Measurements from ENCODE around the gene COL6A2. TPM values are rescaled to one million over a fixed set of nuclear protein-coding genes. Genes with fewer than 3 reads are reported as not detected.
A peak's percentile ranks its signal among the peaks of the same experiment; 100 is the strongest.

COL6A2 gene
- total and polyA plus RNA-seq, 2 of the 13 experiments (the other 11 are each of a cell fraction or from before 2014, with no cell fraction given): 0.07 to 0.41 TPM

DNA sequence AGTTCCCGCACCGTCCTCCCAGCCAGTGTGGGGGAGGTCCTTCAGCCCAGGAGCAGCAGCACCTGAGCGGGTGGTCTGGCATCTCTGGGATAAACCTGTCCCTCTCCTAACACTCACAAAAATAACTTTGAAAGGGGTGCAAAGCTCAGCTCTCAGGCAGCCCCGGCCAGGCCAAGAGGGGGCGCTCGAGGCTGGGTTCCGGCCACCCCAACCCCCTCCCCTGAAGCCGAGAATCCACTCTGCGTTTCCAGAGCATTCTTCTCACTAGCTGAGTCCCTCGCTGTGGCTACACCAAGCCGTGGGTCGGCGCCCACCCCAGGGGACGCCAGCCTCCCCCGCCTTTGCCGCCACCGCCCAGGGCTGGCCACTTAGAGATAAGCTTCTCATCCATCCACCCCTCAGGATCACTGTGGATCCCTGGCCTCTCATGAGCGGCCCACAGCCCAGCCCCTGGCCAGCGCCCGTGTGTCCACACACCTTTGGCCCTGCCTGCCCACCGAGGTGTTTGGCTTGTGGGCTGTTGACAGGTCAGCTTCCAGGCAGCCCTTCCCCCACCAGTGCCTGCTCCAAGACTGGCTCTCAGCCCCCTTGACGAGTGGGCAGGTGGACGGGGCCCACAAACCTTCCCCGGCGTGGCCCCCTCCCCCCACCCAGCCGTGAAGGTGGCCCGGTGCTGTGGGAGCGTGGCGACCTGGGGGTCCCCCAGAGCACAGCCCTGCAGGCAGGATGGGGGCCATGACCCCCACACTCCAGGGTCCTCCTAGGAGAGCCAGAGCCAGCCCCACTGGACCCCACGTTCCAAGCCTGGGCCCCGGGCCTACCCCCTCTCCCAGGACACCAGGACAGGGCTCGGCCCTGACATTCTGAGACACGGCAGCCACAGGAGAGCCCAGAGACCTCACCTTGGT lies 55.6 kb downstream of the COL6A2 start (continued):
- no peak for TF ChIP-seq ZBTB40 (IDR thresholded peaks at IDR 0.05)
- TF ChIP-seq ZBTB40 (CRISPR knock-in tag; IDR thresholded peaks at IDR 0.05): no peak
- TF ChIP-seq ZNF546 (CRISPR knock-in tag; conservative IDR thresholded peaks at IDR 0.05): no peak
- no peak for TF ChIP-seq ZNF331 (CRISPR knock-in tag; IDR thresholded peaks at IDR 0.05)
- no peak for TF ChIP-seq ZSCAN21 (CRISPR knock-in tag; IDR thresholded peaks at IDR 0.05; ENCODE audit: borderline replicate concordance)
- peak; percentile 71 for TF ChIP-seq PATZ1 (CRISPR knock-in tag; IDR thresholded peaks at IDR 0.05)
- TF ChIP-seq SNAI1 (CRISPR knock-in tag; IDR thresholded peaks at IDR 0.05; ENCODE audit: borderline replicate concordance): 0 out of 2 replicates have a peak, but pooled peaks have one; percentile 6
- TF ChIP-seq GPN1 (CRISPR knock-in tag; IDR thresholded peaks at IDR 0.05; ENCODE audit: borderline replicate concordance): no peak
- TF ChIP-seq PBX3 (CRISPR knock-in tag; IDR thresholded peaks at IDR 0.05; ENCODE audit: borderline replicate concordance): no peak
- TF ChIP-seq RXRB (CRISPR knock-in tag; IDR thresholded peaks at IDR 0.05; ENCODE audit: borderline replicate concordance): 0 out of 2 replicates have a peak, but pooled peaks have one; percentile 13
- TF ChIP-seq ZNF737 (CRISPR knock-in tag; IDR thresholded peaks at IDR 0.05; ENCODE audit: borderline replicate concordance): no peak
- TF ChIP-seq, protein P1, sequence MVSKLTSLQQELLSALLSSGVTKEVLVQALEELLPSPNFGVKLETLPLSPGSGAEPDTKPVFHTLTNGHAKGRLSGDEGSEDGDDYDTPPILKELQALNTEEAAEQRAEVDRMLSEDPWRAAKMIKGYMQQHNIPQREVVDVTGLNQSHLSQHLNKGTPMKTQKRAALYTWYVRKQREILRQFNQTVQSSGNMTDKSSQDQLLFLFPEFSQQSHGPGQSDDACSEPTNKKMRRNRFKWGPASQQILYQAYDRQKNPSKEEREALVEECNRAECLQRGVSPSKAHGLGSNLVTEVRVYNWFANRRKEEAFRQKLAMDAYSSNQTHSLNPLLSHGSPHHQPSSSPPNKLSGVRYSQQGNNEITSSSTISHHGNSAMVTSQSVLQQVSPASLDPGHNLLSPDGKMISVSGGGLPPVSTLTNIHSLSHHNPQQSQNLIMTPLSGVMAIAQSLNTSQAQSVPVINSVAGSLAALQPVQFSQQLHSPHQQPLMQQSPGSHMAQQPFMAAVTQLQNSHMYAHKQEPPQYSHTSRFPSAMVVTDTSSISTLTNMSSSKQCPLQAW (CRISPR knock-in tag; IDR thresholded peaks at IDR 0.05): no peak
- no peak for TF ChIP-seq MLLT10 (CRISPR knock-in tag; IDR thresholded peaks at IDR 0.05)
- TF ChIP-seq ZNF207 (IDR thresholded peaks at IDR 0.05; ENCODE audit: borderline replicate concordance): no peak
